WERI-Rb-1 (cell line): ENCODE data around the gene ULK2.

Experiments
- DNase-seq: peaks from one replicate; pipeline ENCODE4 v3.0.0-alpha.2; 2020
- H3K27ac ChIP-seq: fragments of 250-450 bp; sonication (Bioruptor Pico); 2 replicates; pipeline ENCODE4 v1.5.1; 2020; ENCODE audit warnings: mild to moderate bottlenecking, moderate library complexity
- H3K27me3 ChIP-seq: fragments of 250-450 bp; sonication (Bioruptor Pico); 2 replicates; pipeline ENCODE4 v1.5.1; 2021; ENCODE audit warnings: mild to moderate bottlenecking, low read depth, moderate library complexity; ENCODE audit not compliant: insufficient read depth, severe bottlenecking
- H3K36me3 ChIP-seq: fragments of 250-450 bp; sonication (Bioruptor Pico); 2 replicates; pipeline ENCODE4 v1.5.1; 2020; ENCODE audit warnings: mild to moderate bottlenecking, moderate library complexity
- H3K4me3 ChIP-seq: 2 replicates; pipeline ENCODE4 v1.5.1; 2011; ENCODE audit warnings: low read depth, mild to moderate bottlenecking, control low read depth, low read length
- H3K9me3 ChIP-seq: fragments of 250-450 bp; sonication (Bioruptor Pico); 2 replicates; pipeline ENCODE4 v1.5.1; 2021; ENCODE audit warnings: mild to moderate bottlenecking, moderate library complexity; ENCODE audit not compliant: severe bottlenecking
- CTCF ChIP-seq: IDR thresholded peaks from 2 replicates; pipeline ENCODE4 v1.5.1; 2011; ENCODE audit warnings: low read depth, mild to moderate bottlenecking, control low read depth, inconsistent platforms, low read length

The ULK2 gene

GRCh38 chr17:19857640-19858039, 10.1 kb downstream of the ULK2 start:
- TF ChIP-seq CTCF: no peak
- no peaks in the 10 kb centered on the region for H3K27me3 ChIP-seq
- no peak for DNase-seq
- no peak overlapping the region for H3K4me3 ChIP-seq
- H3K36me3 ChIP-seq: no peaks in the 10 kb centered on the region
- H3K27ac ChIP-seq: no peak overlapping the region
- no peaks in the 10 kb centered on the region for H3K9me3 ChIP-seq

DNA sequence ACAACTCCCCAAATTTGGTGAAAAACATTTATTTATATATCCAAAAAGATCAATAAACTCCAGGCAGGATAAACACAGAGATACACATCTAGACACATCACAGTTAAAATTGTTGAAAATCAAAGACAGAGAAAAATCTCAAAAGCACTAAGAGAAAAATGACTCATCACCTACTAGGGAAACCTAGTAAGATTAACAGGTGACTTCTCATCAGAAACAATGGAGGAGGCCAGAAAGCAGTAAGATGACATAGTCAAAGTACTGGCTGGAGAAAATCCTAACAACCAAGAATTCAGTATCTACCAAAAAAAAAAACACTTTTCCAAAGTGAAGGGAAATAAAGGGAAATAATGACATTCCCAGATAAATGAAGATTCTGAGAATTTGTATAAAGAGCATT, 33.8 kb downstream of the ULK2 start:
- H3K27me3 ChIP-seq: no peaks in the 10 kb centered on the region
- DNase-seq: no peak
- TF ChIP-seq CTCF: no peak
- no peaks in the 10 kb centered on the region for H3K36me3 ChIP-seq
- no peaks in the 10 kb centered on the region for H3K9me3 ChIP-seq
- no peak overlapping the region for H3K27ac ChIP-seq
- no peak overlapping the region for H3K4me3 ChIP-seq

GRCh38 chr17:19830061-19830460, 37.7 kb downstream of the ULK2 start:
- TF ChIP-seq CTCF: no peak
- no peak overlapping the region for H3K4me3 ChIP-seq
- no peaks in the 10 kb centered on the region for H3K36me3 ChIP-seq
- H3K27ac ChIP-seq: no peak overlapping the region
- DNase-seq: no peak
- no peaks in the 10 kb centered on the region for H3K9me3 ChIP-seq
- H3K27me3 ChIP-seq: no peaks in the 10 kb centered on the region

DNA sequence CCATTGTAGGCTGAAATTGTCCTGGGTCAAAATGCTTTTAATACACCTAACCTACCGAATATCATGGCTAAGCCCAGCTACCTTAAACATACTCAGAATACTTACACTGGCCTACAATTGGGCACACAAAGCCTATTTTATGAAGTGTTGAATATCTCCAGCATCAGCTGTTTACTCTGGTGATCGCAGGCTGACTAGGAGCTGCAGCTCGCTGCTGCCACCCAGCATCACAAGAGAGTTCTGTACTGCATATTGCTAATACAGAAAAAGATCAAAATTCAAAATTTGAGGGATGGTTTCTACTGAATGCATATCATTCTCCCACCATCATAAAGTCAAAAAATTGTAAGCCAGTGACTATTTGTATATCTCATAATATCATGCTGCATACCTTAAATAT, 55.3 kb downstream of the ULK2 start:
- Histone ChIP-seq H3K27me3 (no peaks in the 10 kb centered on the region), H3K4me3 (no peak overlapping the region)
- TF ChIP-seq CTCF: peak; percentile 44; the same call in 1 of the 2 replicates

DNA sequence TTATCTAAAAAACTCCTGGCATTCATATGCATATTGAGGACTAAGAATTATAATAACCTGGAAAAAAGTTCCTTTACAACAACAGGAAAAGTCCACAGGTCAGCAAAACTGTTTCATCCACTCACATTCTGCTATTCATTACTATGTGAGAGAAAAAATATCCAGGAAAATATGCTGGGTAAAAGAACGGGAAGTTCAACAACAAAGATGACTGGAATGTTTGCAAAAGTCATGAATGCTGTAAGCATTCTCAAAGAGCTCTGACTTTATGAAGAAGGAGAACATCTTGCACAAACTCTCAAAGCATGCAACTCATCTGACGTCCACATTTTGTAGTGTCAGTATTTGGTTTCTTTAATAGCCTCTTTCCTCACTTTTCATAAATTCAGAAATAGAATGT, 62.7 kb downstream of the ULK2 start:
- DNase-seq: no peak
- Histone ChIP-seq H3K4me3 (no peak overlapping the region), H3K36me3 (no peaks in the 10 kb centered on the region), H3K9me3 (no peaks in the 10 kb centered on the region), H3K27me3 (no peaks in the 10 kb centered on the region), H3K27ac (no peak overlapping the region)
- TF ChIP-seq CTCF: no peak

More for the DNA sequence above, 55.3 kb downstream of the ULK2 start:
- Histone ChIP-seq H3K27ac (no peak overlapping the region), H3K36me3 (no peaks in the 10 kb centered on the region), H3K9me3 (no peaks in the 10 kb centered on the region)
- peak; percentile 16 for DNase-seq

DNA sequence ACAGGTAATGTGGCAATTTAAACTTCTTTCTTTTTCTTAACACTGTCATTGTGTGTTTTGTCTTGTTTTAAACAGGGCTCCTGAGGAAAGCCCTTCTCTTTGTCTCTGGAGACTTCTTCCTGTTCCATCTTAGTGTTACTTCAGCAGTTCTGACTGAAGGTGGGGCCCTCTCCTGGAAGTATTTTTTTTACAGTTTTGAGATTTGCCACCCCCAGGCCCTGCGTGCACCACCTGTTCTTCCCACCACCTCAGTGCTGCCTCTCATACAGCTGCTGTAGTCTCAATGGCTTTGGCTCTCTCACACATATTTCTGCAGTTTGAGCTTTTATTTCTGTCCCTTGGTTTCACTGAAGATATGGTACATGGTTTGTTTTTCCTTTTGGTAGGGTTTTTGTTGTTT, 67.2 kb downstream of the ULK2 start:
- H3K27me3 ChIP-seq: no peaks in the 10 kb centered on the region
- TF ChIP-seq CTCF: no peak
- DNase-seq: no peak
- H3K9me3 ChIP-seq: peaks cover 8% of the 10 kb centered on the region
- no peak overlapping the region for H3K4me3 ChIP-seq
- H3K36me3 ChIP-seq: peaks cover 11% of the 10 kb centered on the region
- H3K27ac ChIP-seq: no peak overlapping the region
